Upper lobe of left lung (tissue), 6 donors: ENCODE data around the gene TGFBR3L. TPM values are rescaled to one million over a fixed set of nuclear protein-coding genes. Genes with fewer than 3 reads are reported as not detected.

Source experiments
- ATAC-seq, 2 donors: fragments of 200-7000 bp; cut with Tn5 transposase; one replicate each; pipeline ENCODE4 v1.9.1; 2022; ENCODE audit warnings: mild to moderate bottlenecking in 2 of 2, moderate library complexity in 2 of 2; ENCODE audit not compliant: low FRiP score in 2 of 2
- DNase-seq, 2 donors: peaks; one replicate each; pipeline ENCODE4 v3.0.0-alpha.2; 2019 to 2020
- H3K27ac ChIP-seq, 4 donors: fragments of 200-600 bp; sonication (generic); one replicate each; pipeline ENCODE4 v1.5.1; 2016 to 2019
- H3K27me3 ChIP-seq, 4 donors: fragments of 200-600 bp; sonication (generic); one replicate each; pipeline ENCODE4 v1.5.1; 2017 to 2019
- H3K36me3 ChIP-seq, 4 donors: fragments of 200-600 bp; sonication (generic); one replicate each; pipeline ENCODE4 v1.5.1; 2016 to 2019
- H3K4me1 ChIP-seq, 4 donors: fragments of 200-600 bp; sonication (generic); one replicate each; pipeline ENCODE4 v1.5.1; 2018 to 2019
- H3K4me3 ChIP-seq, 4 donors: fragments of 200-600 bp; sonication (generic); one replicate each; pipeline ENCODE4 v1.5.1; 2017 to 2019; ENCODE audit warnings: mild to moderate bottlenecking in 2 of 4, moderate library complexity in 1 of 4
- H3K9me3 ChIP-seq, 4 donors: fragments of 200-600 bp; sonication (generic); one replicate each; pipeline ENCODE4 v1.5.1; 2018 to 2019
- CTCF ChIP-seq, 6 experiments: fragments of 450-650 bp in 4 of 6; fragments of 200-600 bp in 2 of 6; sonication (generic) in 2 of 6; IDR thresholded peaks; one replicate each; pipeline ENCODE4 v1.5.1; 2016 to 2019; ENCODE audit warnings: antibody characterized with exemption in 6 of 6
- EP300 ChIP-seq, 4 donors: sonication (generic); formaldehyde crosslinking; IDR thresholded peaks; one replicate each; pipeline ENCODE4 v1.5.1; 2017; ENCODE audit warnings: antibody characterized with exemption in 4 of 4, control low read depth in 2 of 4
- POLR2A ChIP-seq, 4 donors: fragments of 450-650 bp; IDR thresholded peaks; one replicate each; pipeline ENCODE4 v1.5.1; 2016 to 2017; ENCODE audit warnings: antibody characterized with exemption in 4 of 4, mild to moderate bottlenecking in 2 of 4
- POLR2AphosphoS5 ChIP-seq, 2 donors: sonication (generic); formaldehyde crosslinking; IDR thresholded peaks; one replicate each; pipeline ENCODE4 v1.5.1; 2017; ENCODE audit warnings: antibody characterized with exemption in 2 of 2
- WGBS, 2 donors: methylation state at CpG; one replicate each; pipeline ENCODE4 v1.1.5; 2017 to 2018; 5-methylcytosine and 5-hydroxymethylcytosine counted together
- total RNA-seq, 6 donors: library from RNA; depleted of rRNA in 4 of 6; stranded (reverse); fragments of >200 nt in 4 of 6; gene quantifications; one replicate each; pipeline versions ENCODE4 v1.1.0 to v1.2.1, GENCODE V29; 2016 to 2021
- donor health status: DM: no; HTN: no; CAD: no; lungs with moderate emphysema.
- donor health status: DM: no; HTN: yes; CAD: no; lungs with severe emphysema.

The TGFBR3L gene
- total RNA-seq, 6 donors from 2014 or later = 0.37 to 1.1 TPM; not detected in 4

GRCh38 chr19:7921967-7922835 lies 7.6 kb downstream of the TGFBR3L start:
- H3K36me3 ChIP-seq = peaks cover 0 to 22% (median 14%) of the 10 kb centered on the region in 4 donors
- peaks cover 40 to 73% (median 54%) of the 10 kb centered on the region in 4 donors for H3K4me1 ChIP-seq
- peaks cover 0 to 27% (median 10%) of the 10 kb centered on the region in 4 donors for H3K27me3 ChIP-seq
- whole genome bisulfite sequencing, 2 donors = 94 to 96% methylated on average over 24 to 31 of the region's 31 CpGs
- TF ChIP-seq POLR2A (IDR thresholded peaks at IDR 0.05) = no peak
- no peak for TF ChIP-seq EP300 (IDR thresholded peaks at IDR 0.05)
- no peak for TF ChIP-seq POLR2AphosphoS5 (IDR thresholded peaks at IDR 0.05)
- TF ChIP-seq CTCF (IDR thresholded peaks at IDR 0.05) = no peak
- no peak for ATAC-seq
- DNase-seq = peak in 1 of 2 donors; percentile 66
- peak overlapping the region in 2 of 4 donors; percentile 91 to 92 for H3K27ac ChIP-seq
- peak overlapping the region in 1 of 4 donors; percentile 86 for H3K4me3 ChIP-seq
- H3K9me3 ChIP-seq = no peaks in the 10 kb centered on the region

- Histone ChIP-seq H3K4me1 (peaks cover 34 to 67% (median 48%) of the 10 kb centered on the region in 4 donors), H3K27ac (no peak overlapping the region), H3K9me3 (no peaks in the 10 kb centered on the region), H3K27me3 (peaks cover 0 to 20% (median 6%) of the 10 kb centered on the region in 4 donors), H3K36me3 (peaks cover 0 to 22% (median 14%) of the 10 kb centered on the region in 4 donors), H3K4me3 (no peak overlapping the region)
- no peak for DNase-seq
- 87 to 93% methylated on average over 6 to 8 of the region's 8 CpGs for WGBS, 2 donors
- ATAC-seq = no peak
- TF ChIP-seq POLR2A (IDR thresholded peaks at IDR 0.05) (no peak), CTCF (IDR thresholded peaks at IDR 0.05) (no peak), EP300 (IDR thresholded peaks at IDR 0.05) (no peak), POLR2AphosphoS5 (IDR thresholded peaks at IDR 0.05) (no peak)
These were observed 8.2 kb downstream of the TGFBR3L start for GRCh38 chr19:7922836-7923195.

GRCh38 chr19:7923295-7924191 lies 8.9 kb downstream of the TGFBR3L start:
- H3K4me3 ChIP-seq = no peak overlapping the region
- ATAC-seq (no peak), DNase-seq (peak in 1 of 2 donors; percentile 74)
- no peak for TF ChIP-seq POLR2AphosphoS5 (IDR thresholded peaks at IDR 0.05)
- TF ChIP-seq CTCF (IDR thresholded peaks at IDR 0.05) = no peak
- TF ChIP-seq EP300 (IDR thresholded peaks at IDR 0.05) = no peak
- H3K27ac ChIP-seq = no peak overlapping the region
- H3K27me3 ChIP-seq = peaks cover 0 to 13% (median 4%) of the 10 kb centered on the region in 4 donors
- peaks cover 0 to 22% (median 14%) of the 10 kb centered on the region in 4 donors for H3K36me3 ChIP-seq
- peaks cover 31 to 60% (median 43%) of the 10 kb centered on the region in 4 donors for H3K4me1 ChIP-seq
- no peaks in the 10 kb centered on the region for H3K9me3 ChIP-seq
- WGBS, 2 donors = 87 to 89% methylated on average over 24 to 30 of the region's 31 CpGs

GRCh38 chr19:7924241-7924640 lies 9.6 kb downstream of the TGFBR3L start:
- no peak for ATAC-seq
- Histone ChIP-seq H3K36me3 (peaks cover 0 to 22% (median 14%) of the 10 kb centered on the region in 4 donors), H3K27me3 (peaks cover 0 to 6% (median 0%) of the 10 kb centered on the region in 4 donors), H3K27ac (no peak overlapping the region), H3K4me3 (no peak overlapping the region), H3K4me1 (peaks cover 31 to 54% (median 43%) of the 10 kb centered on the region in 4 donors), H3K9me3 (no peaks in the 10 kb centered on the region)
- WGBS, 2 donors = 78 to 85% methylated on average over 12 of the region's 12 CpGs
- no peak for DNase-seq
- TF ChIP-seq POLR2AphosphoS5 (IDR thresholded peaks at IDR 0.05) = no peak
- no peak for TF ChIP-seq EP300 (IDR thresholded peaks at IDR 0.05)
- no peak for TF ChIP-seq POLR2A (IDR thresholded peaks at IDR 0.05)
- no peak for TF ChIP-seq CTCF (IDR thresholded peaks at IDR 0.05)
